HG03066 (cell line): ENCODE data around the gene XRCC4.
A peak's percentile ranks its signal among the peaks of the same experiment; 100 is the strongest.
"Not testable (repeated sequence)": the region's sequence is repeated elsewhere in the genome, so short reads cannot be mapped to it uniquely, and the experiment has no call there.

ENCODE experiments used
- ATAC-seq: cut with Tn5 transposase; IDR thresholded peaks from one replicate; pipeline ENCODE4 v1.9.1; 2021; ENCODE audit warnings: low read depth; ENCODE audit not compliant: unreplicated experiment

XRCC4 gene

DNA sequence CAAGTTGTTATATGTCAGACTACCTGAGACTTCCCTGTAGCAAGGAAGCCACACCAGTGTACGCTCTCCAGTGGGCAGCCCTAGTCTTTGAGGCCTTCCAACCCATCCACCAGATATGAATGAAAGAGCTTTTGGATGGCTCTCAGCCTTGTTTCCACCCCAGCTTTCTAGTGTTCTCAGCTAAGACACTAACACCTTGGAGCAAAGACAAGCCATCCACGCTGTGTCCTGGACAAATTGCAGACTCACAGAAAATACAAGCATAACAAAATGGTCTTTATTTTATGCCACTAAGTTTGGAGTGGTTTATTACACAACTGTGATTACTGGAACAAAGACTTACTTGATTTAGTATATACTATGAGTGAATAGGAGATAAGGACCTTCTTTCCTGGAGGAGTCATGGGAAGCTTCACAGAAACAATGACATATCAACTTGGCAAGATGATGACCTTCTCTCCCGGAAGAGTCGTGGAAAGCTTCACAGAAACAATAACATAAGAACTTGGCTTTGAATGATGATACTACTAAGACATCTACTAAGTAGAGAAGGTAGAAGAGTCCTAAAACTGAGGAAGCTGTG lies 260.2 kb downstream of the XRCC4 start:
- ATAC-seq: no peak

DNA sequence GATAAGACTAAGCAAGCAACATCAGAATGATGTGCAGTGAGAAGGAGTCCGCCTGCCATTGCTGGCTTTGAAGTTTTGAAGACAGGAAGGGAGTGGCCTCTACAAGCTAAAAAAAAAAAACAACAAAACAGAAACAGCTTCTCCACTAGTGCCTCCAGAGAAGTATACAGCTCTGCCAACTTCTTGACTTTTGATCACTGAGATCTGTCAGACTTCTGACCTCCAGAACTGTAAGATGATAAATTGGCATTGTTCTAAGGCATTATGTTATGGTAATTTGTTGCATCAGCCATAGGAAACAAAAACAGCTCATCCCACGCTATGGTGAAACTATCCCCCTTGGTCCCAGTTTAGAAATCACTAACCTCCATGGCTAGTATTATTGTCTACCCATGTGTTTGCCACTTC lies 263.2 kb downstream of the XRCC4 start:
- ATAC-seq: no peak

DNA sequence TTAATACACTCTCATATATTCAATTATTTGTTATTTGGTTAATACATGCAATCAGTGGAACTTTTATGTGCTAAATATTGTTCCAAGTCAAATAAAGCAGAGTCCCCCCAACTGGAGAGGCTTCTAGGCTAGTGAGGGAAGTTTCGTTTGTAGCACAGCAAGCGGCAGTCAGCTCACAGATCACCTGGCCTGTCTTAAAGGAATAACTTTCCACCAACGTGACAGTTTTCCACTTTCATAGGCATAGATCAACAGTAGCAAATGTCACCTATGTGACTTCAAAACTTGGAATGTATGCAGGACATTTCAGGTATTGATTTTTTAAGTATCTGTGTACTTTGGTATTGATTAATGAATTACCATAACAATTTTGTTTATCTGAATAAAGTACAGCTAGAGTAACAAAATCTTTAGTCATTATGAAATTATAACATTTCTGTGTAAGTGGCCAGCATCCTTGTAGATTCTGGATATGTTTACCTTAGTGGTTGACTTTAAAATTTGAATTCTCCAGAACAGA lies 264.5 kb downstream of the XRCC4 start:
- no peak for ATAC-seq

DNA sequence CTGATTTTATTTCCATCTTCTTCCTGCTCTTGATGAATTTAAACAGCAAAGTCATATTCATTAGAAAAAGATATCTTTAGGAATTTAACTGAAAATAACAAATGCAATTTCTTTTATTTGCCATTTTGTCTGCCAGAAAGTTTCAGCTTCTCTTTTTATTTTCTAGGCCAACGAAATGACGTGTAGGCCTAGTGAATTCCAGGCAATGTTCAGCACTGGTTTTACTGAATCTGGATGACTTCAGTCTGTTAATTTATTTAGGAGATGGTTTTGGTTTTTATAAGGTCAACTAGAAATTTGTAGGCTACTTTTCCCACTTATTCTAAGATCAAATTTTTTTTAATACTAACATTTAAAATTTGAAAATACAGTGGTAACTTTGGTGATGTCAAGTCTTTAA lies 265.1 kb downstream of the XRCC4 start:
- ATAC-seq: no peak

DNA sequence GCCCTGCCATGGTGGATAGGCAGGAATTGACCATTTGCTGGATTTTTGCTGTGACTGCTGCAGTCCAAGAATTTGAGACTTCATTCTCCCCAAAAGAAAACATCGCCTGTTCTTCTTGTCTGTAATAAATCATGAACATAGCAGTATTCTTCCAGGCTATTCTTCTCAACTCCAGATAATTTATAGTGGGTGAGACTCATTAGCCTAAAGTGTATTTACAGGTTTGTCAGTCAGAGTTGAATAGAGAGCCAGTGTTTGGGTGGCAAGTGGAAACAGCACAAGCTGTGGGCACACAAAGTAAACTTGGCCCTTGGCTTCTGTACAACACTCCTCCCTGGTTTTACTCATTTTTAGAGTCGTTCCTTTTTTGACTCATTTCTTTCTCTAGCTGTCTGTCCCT lies 266.0 kb downstream of the XRCC4 start:
- ATAC-seq: no peak

DNA sequence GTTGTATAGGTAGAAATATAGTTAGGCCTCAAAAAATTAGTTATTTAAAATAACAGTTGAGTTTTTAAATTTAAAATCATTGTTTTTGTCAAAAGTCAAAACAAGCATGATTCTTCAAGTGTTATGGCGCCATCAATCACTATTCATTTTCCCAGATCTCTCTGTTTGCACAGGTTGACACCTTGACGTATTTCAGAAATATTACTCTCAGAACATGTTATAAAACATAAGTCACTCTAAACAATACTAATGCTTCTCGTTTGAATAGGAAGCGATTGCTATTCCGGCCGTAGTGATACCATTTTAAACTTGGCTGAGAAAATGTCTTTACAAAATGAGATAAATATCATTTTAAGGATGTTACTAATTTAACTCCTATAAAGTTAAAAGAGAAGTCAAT lies 268.1 kb downstream of the XRCC4 start:
- ATAC-seq: no peak

DNA sequence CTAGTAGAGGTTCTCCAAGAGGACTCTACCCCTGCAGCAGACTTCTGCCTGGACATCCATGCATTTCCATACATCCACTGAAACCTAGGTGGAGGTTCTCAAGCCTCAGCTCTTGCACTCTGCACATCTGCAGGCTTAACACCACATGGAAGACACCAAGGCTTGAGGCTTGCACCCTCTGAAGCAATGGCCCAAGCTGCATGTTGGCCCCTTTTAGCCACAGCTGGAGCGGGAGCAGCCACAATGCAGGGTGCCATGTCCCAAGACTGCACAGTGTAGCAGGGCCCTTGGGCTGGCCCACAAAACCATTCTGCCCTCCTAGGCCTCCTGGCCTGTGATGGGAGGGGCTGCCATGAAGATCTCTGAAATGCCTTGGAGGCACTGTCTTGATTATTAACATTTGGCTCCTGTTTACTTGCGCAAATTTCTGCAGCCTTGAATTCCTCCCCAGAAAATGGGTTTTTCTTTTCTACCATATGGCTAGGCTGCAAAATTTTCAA lies 271.0 kb downstream of the XRCC4 start:
- ATAC-seq: no peak

DNA sequence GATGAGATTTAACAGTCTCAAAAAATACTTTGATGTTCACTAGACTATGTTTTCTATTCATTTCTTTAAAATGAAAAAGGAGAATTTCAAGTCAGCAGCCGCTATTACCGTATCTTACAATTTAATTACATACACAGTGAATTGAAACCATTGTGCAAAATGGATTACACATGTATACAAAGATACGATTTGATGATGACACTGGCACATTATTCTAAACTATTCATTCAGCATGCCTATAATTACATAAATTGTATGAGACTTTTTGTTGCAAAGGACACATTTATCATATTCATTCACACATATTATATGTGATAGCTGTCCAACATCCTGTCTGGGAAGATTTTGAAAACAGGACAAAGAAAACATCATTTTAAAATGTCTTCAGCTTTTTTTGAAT lies 275.9 kb downstream of the XRCC4 start:
- ATAC-seq: no peak

DNA sequence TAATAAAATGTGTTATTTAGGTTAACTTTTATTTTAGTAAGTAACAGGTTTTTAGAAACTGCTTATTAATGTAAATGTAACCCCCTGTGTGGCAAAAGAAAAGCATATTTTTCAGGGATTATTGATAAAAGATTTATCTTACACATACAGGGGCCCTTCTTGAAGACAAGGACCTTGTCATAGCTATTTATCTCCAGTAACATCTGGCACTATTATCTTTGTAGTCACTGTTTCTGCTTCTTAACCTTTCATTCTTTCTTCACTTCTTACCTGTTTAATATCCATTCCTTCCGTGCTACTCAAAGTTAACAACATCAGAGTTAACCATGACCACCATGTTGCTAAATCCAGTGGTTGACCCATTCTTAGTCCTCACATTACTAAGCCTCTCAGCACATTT lies 276.4 kb downstream of the XRCC4 start:
- ATAC-seq: no peak

DNA sequence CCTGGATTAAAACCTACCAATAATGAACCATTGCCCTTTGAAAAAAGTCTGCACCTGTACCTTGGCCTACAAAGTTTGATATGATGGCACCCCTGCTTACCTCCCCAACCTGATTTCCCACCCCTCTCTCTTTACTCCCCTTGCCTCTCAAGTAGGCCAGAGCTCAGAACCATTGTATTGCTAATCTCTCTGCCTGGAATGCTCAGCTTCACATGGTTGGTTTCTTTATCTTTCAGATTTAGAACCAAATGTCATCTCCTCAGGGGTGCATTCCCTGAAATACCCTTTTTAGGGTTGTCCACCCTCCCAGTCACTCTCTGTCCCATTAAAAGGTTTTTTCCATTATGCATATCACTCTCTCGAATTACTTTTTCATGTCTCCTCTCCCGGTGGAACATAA lies 277.6 kb downstream of the XRCC4 start:
- no peak for ATAC-seq

DNA sequence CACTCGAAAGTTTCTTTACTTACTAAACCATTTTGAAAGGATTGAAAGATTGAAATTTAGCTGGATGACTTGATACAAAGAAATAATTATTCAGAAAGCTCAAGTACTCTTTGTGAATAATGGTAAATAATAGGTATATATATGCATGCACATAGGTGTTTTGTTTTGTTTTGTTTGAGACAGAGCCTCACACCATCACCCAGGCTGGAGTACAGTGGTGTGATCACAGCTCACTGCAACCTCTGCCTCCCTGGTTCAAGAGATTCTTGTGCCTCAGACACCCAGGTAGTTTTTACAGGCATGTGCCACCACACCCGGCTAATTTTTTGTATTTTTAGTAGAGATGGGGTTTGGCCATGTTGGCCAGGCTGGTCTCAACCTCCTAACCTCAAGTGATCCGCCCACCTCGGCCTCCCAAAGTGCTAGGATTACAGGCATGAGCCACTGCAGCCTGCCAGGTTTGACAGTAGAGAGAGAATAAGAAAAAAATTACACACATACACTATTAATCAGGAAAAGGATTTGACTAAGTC lies 278.2 kb downstream of the XRCC4 start:
- not testable (repeated sequence) for ATAC-seq

DNA sequence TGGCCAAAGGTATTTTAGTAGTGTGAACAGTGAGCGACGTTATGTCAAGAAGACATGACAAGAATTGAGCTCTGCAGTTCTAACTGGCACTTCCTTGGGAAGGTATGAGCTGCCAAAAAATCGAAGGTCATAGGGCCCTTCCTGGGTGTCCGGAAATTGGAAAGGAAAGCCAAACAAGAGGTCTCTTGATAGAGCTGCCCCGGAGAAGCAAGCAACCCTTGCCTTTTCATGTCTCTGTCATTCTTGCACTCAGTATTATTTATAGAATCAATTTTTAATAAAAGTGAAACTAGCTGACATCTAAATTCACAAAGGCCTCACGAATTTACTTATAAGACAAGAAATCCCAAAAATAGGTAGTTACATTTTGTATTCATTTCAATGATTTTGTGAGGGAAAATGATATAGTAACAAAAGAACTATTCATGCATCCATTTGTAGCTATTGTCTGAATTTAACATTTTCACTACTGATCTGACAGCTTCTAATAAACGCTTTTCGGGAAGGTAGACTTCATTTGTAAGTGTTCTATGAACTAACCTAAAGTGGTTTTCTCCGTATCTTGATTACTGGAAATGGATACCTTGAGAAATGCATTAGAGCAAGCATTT lies 280.4 kb downstream of the XRCC4 start:
- ATAC-seq: no peak

DNA sequence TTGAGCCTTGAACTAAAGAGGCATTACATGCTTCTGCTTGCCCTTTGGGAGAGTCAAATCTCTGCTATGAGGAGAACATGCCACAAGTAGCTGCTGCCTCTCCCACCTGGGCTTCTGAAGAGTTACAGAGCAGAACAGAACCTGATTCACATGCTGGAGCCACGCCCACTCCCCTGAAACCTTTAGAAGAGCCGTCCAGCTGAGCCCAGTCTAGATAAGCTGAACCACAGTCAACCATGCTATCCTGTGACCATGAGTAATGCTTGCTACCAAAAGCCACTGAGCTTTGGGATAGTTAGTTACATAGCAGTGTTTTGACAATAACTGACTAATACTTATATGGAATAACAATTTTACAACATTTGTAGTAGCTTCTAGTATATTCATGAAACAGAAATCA lies 283.2 kb downstream of the XRCC4 start:
- ATAC-seq: no peak

DNA sequence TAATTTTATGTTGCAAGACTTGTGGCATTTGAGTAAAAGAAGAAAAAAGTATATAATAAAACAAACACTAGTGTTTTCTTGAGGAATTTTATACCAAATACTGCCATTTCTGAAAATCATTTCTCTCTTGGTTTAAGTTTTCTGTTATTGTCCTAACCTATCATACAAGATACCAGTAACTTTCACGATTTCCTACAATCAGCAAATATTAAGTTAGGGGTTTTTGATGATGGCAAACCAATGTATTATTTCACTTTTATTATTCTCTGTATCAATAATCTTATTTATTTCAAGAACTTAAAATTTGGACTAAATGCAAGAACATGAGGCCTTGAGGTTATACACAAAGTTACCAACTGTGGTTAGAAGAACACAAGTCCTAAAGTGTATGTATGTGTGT lies 285.2 kb downstream of the XRCC4 start:
- no peak for ATAC-seq

DNA sequence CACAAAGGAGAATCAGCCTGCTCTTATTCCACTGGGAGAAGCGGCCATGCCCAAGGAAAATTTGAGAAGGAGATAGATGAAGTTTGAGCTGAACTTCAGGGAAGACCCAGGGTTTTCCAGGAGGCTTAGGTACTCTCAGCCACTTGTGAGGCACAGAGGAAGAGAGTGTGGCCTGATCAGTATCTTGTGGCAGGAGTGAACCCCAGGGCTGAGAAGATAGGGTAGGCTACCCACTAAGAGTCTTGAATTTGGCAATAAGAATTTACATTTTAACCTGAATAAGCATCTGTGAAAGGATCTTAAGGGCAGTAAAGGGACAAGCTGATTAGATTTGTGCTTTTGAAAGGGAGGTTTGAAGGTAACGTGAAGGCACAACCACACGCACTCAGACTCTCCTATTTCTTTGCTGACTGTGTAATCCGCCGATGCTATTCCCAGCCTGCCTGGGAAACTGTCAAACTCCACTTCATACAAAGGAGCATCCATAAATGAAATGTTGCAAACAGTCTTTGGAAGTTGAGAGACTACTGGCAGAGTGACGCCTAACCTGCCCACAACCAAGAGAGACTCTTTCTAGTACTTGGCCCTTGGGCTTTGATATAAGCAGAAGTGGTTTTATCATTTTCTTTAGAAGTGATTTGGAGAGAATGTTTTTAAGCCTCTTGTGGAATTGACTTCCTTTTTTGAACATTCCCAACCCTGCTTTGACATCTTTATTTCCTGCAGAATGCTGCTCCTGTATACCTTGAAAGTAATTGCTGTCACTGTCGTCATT lies 286.0 kb downstream of the XRCC4 start:
- ATAC-seq: no peak

DNA sequence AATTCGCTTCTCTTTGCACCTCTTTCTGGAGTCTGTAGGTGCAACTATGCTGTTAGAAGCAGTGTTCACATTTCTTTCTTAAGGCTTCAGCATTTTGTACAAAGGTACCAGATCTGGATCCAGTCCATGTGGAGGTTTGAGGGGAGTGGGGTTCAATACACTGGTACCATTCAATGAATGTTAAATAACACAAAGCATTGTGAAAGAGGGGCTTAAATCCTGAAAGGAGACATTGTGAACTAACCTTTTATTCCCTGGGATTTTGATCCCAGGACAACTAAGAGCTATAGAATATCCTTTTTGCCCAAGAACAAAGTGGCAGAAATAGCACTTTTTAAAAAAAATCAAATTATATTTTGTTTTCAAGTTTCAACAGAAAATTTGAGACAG lies 286.5 kb downstream of the XRCC4 start:
- ATAC-seq: no peak

DNA sequence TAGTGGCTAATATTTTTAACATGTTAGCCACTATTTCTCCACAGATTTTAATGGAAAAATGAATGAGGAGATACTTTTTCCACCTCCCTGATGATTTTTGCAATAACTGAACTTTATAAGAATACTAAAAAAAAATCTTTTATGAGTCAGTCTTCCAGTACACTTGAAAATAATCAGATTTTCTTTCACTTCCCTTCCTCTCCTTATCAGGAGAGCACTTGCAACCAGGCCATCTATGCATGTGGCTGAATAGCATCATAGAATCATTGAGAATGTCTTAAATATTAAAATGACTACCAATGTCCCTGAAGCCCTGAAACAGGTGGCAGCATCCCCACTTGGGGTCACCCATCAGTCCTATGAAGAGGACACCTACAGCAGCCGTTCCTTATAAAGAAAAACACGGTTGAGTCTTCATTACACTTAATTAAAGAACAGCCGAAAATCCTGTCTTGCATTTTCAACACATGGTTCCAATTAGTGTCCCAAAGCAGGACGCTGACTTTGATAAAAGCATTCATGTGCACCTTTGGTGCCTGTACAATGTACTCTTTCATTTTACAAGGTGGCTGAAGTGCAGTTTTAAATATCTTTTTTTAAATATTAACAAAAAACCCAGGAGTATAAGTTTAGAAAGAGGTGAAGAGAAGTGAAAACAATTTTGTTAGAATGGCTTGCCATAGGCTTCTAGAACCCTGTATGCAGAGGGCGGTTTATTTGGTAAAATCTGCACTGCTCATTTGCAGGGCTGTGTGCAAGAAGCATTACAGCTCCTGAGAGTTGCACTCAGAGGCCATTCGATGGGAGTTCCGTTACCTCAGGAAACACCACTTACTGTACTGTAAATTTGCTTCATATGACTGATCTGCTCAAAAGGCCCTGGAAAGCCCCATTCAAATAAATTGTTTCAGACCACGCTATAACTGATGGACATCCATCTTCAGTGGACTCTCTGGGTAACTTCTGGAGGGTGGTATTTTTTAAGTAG lies 287.3 kb downstream of the XRCC4 start:
- peak; percentile 48 for ATAC-seq

DNA sequence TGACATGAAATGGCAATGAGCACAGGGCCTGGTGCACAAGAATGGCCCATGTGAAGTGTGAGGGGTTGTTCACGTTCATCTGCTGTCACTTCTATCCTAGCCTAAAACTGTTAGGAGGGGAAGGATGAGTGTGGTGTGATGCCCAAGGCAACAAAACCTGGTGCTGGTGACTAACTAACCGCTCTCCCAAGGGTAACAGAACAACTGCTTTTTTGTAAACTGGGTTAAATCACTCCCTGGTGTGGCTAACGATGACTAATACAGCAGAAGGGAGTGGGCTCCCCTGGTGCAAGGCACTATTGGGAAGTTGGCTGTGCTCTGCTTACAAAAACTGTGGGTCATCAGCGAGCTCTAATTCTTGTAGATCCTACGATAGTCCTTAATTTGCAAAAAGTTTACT lies 291.0 kb downstream of the XRCC4 start:
- no peak for ATAC-seq

DNA sequence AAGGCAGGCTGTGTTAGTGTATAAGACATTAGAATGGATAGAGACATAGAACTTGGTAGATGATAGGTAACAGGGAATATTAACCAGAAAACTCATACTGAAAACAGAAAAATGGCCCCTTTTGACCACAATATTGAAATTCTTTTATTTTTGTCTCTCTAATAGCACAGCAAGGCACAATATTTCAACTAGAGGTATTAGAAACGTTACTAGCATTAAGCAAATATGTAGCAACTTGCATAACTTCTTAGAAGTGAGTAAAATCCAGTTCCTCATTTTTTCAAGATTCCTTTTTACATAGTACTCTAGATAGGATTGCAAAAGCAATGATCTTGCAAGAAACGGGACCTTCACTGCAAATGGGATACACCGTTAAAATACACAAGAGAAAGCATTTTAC lies 291.5 kb downstream of the XRCC4 start:
- ATAC-seq: peak; percentile 42

DNA sequence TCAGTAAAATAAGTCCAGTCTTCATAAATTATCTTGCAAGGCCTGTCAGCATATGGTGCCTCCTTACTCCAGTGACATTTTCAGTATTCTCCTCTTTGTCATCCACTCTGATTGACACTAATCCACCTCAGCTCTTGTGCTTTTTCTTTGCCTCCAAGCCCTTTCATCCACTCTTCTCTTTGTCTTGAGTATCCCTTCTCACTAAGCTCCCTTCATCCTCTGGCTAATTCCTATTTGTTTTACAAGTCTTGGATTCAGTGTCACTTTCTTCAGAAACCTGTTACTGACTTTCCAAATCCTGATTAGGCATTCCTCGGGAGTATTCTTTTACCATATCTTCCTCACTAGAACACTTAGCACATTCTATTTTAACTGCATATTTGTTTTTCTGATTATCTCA lies 293.6 kb downstream of the XRCC4 start:
- no peak for ATAC-seq
